ENCODE measurements around the gene HTRA3.

HTRA3 gene

GRCh38 chr4:8244931-8245460 is 24.6 kb upstream of the HTRA3 start:
- DNase-seq (ENCODE audit: extremely low read depth, low read depth): no peak
- no peak for TF ChIP-seq CTCF (IDR thresholded peaks at IDR 0.05; ENCODE audit: low read depth, low read length)

GRCh38 chr4:8245884-8246833 is 23.4 kb upstream of the HTRA3 start:
- no peak for TF ChIP-seq CTCF (IDR thresholded peaks at IDR 0.05; ENCODE audit: low read depth, low read length)
- DNase-seq (ENCODE audit: extremely low read depth, low read depth): no peak

GRCh38 chr4:8247047-8247930 is 22.3 kb upstream of the HTRA3 start:
- no peak for DNase-seq (ENCODE audit: extremely low read depth, low read depth)
- TF ChIP-seq CTCF (IDR thresholded peaks at IDR 0.05; ENCODE audit: low read depth, low read length): no peak

- TF ChIP-seq CTCF (IDR thresholded peaks at IDR 0.05; ENCODE audit: low read depth, low read length): no peak
- no peak for DNase-seq (ENCODE audit: extremely low read depth, low read depth)
Observed at GRCh38 chr4:8248091-8248490, 21.5 kb upstream of the HTRA3 start.

GRCh38 chr4:8250227-8250626 is 19.3 kb upstream of the HTRA3 start:
- no peak for DNase-seq (ENCODE audit: extremely low read depth, low read depth)
- no peak for TF ChIP-seq CTCF (IDR thresholded peaks at IDR 0.05; ENCODE audit: low read depth, low read length)

- no peak for DNase-seq (ENCODE audit: extremely low read depth, low read depth)
- TF ChIP-seq CTCF (IDR thresholded peaks at IDR 0.05; ENCODE audit: low read depth, low read length): no peak
Observed at GRCh38 chr4:8250637-8251036, 18.9 kb upstream of the HTRA3 start.
